HG03064 (cell line): Measurements from ENCODE around the gene PHF21B.
"Not testable (repeated sequence)": the region's sequence is repeated elsewhere in the genome, so short reads cannot be mapped to it uniquely, and the experiment has no call there.

ENCODE experiments used
- ATAC-seq: cut with Tn5 transposase; IDR thresholded peaks from one replicate; pipeline ENCODE4 v1.9.1; 2021; ENCODE audit warnings: low read depth; ENCODE audit not compliant: unreplicated experiment

The PHF21B gene

GRCh38 chr22:45009606-45010531 lies at the start of gene PHF21B:
PHF21B (minus strand) TSS chr22:45010005; CDS start chr22:45009549, 456 bp downstream.
- ATAC-seq: no peak

GRCh38 chr22:45059296-45059695 lies 49.5 kb upstream of the PHF21B start:
- ATAC-seq: no peak

DNA sequence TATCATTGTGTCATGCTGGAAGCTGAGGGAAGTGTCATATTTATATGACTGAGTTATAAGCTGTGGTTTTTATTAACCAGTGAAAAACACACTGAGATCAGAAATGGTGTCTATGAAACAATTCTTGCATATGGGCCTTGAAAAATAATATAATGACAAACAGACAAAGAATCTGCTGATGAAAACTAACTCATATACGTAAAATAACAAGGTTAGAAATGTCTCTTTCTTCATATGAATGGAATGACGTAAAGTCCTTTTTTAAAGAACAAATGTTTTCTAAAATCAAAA lies 48.8 kb upstream of the PHF21B start:
- no peak for ATAC-seq

- no peak for ATAC-seq
These were observed 46.1 kb upstream of the PHF21B start for GRCh38 chr22:45055936-45056335.

GRCh38 chr22:45053571-45053970 lies 43.8 kb upstream of the PHF21B start:
- ATAC-seq: no peak

- no peak for ATAC-seq
These were observed 43.3 kb upstream of the PHF21B start for GRCh38 chr22:45053094-45053493.

GRCh38 chr22:45052665-45053064 lies 42.9 kb upstream of the PHF21B start:
- ATAC-seq: not testable (repeated sequence)

GRCh38 chr22:45051946-45052345 lies 42.1 kb upstream of the PHF21B start:
- no peak for ATAC-seq

DNA sequence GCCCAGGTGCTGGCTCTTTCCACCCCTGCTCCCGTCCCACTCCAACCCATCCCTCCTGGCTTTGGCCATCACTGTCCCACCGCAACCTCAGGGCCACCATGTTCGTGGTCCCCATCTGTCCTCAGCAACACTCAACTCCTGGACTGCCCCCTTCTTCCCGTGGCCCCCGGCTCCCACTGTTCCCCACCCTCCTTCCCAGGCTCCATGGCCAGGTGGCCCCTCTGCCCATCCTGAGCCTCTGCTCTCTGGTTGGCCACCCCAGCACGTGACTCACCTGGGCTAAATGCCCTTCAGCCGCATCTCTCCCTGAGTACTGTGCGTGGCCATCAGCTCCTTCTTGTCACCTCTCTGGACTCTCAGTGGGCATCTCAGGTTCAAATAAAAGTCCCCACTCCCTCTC lies 41.6 kb upstream of the PHF21B start:
- no peak for ATAC-seq

- no peak for ATAC-seq
These were observed 37.5 kb upstream of the PHF21B start for GRCh38 chr22:45047260-45047659.

DNA sequence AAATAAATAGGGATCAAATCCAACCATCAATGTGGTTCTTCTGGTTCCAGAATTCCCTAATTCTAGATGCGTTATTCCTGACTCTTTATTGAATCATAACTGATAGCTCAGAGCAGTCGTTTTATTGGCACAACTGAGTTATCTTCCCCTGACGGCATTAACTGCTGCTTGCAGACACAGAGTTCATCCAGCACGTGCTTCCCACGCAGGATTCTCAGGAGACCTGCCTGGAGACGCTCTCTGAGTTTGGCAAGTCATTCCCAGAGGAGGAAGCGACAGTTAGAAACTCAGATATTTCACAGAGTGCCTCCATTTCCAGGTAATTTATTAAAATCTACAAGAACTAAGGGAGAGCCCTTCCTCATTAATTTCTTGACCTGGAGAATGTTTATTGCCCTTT lies 35.4 kb upstream of the PHF21B start:
- no peak for ATAC-seq

DNA sequence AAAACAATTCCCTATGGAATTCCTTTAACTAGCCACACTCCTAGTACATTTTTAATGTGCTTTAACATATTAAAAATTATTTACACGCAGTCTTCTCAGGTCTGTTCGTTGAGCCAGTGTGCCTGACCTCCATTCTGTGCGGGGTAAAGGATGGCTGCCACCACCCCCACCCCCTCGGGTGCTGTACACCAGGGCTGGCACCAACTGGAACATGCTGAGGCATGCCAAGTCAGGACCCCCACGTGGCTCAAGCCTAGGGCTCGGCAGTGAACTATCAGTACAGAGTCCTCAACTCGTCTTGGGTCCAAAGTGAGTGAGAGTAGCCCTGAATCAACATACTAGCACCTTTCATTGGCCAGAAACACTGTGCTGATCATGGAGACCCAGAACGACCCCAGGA lies 32.5 kb upstream of the PHF21B start:
- ATAC-seq: no peak

- no peak for ATAC-seq
These were observed 29.3 kb upstream of the PHF21B start for GRCh38 chr22:45039133-45039532.

DNA sequence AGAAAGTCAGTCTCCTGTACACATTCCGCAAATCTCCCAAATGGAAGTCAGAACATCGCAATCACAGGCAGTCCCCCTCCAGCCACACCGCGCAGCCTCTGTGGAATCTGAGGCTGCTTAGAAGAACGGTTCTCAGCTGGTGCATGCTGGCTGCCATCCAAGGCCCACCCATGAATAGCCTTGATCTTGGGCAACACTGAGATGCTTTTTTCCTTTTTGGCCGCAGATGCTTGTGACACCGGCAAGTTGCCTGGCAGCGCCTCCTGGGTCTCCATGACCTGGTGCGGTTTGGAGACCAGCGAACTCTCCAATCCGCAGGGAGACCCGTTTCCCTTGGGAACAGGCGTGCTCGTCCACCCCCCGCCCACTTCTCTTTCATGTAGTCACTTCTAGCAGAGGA lies 26.3 kb upstream of the PHF21B start:
- no peak for ATAC-seq

- ATAC-seq: no peak
These were observed 25.0 kb upstream of the PHF21B start for GRCh38 chr22:45034821-45035220.

DNA sequence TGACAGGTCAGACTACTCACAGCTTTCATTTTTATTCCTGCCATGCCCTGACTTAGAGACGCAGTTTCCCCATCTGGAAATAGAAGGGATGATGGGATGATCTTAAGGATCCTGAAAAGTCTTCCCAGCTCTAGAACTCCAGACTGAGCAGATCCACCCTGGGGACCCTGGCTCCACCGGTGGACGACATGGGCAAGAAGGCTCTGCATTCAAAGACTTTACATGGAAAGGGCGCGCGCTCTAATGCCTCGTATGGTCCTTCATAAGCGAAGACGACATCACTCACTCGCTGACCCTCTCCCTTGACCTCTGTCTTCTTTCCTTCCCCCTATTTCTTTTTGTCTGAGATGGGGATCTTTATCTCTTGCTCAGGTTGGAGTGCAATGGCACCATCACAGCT lies 24.4 kb upstream of the PHF21B start:
- ATAC-seq: no peak

DNA sequence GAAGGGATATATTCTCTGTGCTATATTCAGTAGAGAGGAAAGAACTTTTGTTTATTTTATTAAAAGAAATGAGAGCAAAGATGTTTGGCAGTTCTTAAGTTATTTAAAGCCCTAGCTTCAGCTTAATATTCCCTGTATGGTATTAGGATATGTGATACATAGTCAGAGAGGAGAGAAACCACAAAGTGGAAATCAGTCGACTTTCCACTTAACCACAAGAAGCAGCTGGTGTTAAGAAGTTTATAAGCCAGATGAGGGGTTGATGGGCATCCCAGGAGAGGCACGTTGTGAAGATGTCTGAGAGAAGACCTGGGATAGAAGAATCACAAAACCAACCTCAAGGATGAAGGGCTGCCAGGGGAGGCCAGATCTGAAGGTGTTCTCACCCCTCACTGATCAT lies 23.3 kb upstream of the PHF21B start:
- no peak for ATAC-seq

- ATAC-seq: no peak
These were observed 22.0 kb upstream of the PHF21B start for GRCh38 chr22:45031629-45032403.

- ATAC-seq: no peak
These were observed 19.7 kb upstream of the PHF21B start for GRCh38 chr22:45029501-45029900.

DNA sequence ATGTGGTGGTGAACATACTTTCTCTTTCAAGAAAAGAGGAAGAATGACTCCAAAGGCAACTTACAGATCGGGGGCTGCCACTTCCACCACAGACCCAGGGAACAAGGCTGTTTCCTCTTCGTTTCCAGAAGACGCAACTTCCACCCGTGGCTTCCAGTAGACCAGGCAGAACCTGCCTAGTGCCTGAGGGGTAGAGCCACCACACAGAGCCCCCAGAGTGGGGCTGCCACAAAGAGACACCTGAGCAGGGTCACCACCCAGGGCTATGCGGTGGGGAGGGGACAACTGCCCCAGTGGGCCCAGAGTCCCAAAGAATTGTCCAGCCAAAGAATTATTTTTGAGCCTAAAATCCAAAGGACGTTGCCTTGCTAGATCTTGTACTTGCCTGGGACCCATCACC lies 16.7 kb upstream of the PHF21B start:
- no peak for ATAC-seq

- ATAC-seq: no peak
These were observed 13.6 kb upstream of the PHF21B start for GRCh38 chr22:45023431-45023830.
